Measurements from ENCODE around the gene SELPLG. TPM values are rescaled to one million over a fixed set of nuclear protein-coding genes. Genes with fewer than 3 reads are reported as not detected.

The SELPLG gene
- total RNA-seq, 1 experiment from 2014 or later = 0.41 TPM

DNA sequence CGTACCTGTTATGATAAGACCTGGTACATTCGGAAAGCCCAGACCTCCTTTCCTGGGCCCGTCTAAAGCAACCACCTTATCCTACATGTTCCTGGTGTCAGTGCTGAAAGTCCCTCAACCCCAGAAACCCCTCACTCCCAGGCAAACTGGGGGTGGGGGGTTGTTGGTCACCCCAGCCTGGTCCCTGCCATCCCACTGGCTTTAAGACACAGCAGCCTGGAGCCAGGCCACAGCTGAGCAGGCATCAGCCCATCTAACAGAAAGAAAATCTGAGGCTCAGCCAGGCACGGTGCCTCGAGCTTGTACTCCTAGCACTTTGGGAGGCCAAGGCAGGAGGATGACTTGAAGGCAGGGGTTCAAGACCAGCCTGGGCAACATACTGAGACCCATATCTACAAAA is 4.5 kb downstream of the SELPLG start:
- ChIA-PET POLR2A (no interaction called here), CTCF (no interaction called here)
- Histone ChIP-seq H3K4me3 (ENCODE audit: low read depth in 2 of 2, low read length in 2 of 2) (no peak overlapping the region), H3K4me1 (ENCODE audit: control insufficient read depth, insufficient read depth, low read length) (peaks cover 22% of the 10 kb centered on the region), H3K27me3 (ENCODE audit: control insufficient read depth, insufficient read depth, low read length) (no peaks in the 10 kb centered on the region), H3K27ac (ENCODE audit: low read length) (peak overlapping the region; percentile 14; the same call in 1 of the 2 replicates), H3K36me3 (ENCODE audit: control insufficient read depth, insufficient read depth, low read length) (no peaks in the 10 kb centered on the region), H3K9me3 (ENCODE audit: control insufficient read depth, insufficient read depth, low read depth, low read length) (no peaks in the 10 kb centered on the region)
- in situ Hi-C loops (cut with HindIII; ENCODE audit: low pct_unique_long_range_greater_than_20kb, low sequenced_read_pairs) (no loop called here), intact Hi-C loops (cut with micrococcal nuclease; ENCODE audit: unreplicated experiment) (no loop called here)
- TF ChIP-seq SIN3A (IDR thresholded peaks at IDR 0.05; ENCODE audit: borderline replicate concordance, insufficient read depth, low read depth, low read length) = no peak
- TF ChIP-seq, protein P1, sequence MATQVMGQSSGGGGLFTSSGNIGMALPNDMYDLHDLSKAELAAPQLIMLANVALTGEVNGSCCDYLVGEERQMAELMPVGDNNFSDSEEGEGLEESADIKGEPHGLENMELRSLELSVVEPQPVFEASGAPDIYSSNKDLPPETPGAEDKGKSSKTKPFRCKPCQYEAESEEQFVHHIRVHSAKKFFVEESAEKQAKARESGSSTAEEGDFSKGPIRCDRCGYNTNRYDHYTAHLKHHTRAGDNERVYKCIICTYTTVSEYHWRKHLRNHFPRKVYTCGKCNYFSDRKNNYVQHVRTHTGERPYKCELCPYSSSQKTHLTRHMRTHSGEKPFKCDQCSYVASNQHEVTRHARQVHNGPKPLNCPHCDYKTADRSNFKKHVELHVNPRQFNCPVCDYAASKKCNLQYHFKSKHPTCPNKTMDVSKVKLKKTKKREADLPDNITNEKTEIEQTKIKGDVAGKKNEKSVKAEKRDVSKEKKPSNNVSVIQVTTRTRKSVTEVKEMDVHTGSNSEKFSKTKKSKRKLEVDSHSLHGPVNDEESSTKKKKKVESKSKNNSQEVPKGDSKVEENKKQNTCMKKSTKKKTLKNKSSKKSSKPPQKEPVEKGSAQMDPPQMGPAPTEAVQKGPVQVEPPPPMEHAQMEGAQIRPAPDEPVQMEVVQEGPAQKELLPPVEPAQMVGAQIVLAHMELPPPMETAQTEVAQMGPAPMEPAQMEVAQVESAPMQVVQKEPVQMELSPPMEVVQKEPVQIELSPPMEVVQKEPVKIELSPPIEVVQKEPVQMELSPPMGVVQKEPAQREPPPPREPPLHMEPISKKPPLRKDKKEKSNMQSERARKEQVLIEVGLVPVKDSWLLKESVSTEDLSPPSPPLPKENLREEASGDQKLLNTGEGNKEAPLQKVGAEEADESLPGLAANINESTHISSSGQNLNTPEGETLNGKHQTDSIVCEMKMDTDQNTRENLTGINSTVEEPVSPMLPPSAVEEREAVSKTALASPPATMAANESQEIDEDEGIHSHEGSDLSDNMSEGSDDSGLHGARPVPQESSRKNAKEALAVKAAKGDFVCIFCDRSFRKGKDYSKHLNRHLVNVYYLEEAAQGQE (IDR thresholded peaks at IDR 0.05; ENCODE audit: insufficient read depth in 1 of 2, low read depth in 2 of 2, low read length in 1 of 2) = no peak
- TF ChIP-seq POLR2AphosphoS5 (IDR thresholded peaks at IDR 0.05; ENCODE audit: low read depth, low read length) = no peak
- no peak for TF ChIP-seq TCF7L2 (IDR thresholded peaks at IDR 0.05; ENCODE audit: low read depth, low read length)
- TF ChIP-seq, protein P2, sequence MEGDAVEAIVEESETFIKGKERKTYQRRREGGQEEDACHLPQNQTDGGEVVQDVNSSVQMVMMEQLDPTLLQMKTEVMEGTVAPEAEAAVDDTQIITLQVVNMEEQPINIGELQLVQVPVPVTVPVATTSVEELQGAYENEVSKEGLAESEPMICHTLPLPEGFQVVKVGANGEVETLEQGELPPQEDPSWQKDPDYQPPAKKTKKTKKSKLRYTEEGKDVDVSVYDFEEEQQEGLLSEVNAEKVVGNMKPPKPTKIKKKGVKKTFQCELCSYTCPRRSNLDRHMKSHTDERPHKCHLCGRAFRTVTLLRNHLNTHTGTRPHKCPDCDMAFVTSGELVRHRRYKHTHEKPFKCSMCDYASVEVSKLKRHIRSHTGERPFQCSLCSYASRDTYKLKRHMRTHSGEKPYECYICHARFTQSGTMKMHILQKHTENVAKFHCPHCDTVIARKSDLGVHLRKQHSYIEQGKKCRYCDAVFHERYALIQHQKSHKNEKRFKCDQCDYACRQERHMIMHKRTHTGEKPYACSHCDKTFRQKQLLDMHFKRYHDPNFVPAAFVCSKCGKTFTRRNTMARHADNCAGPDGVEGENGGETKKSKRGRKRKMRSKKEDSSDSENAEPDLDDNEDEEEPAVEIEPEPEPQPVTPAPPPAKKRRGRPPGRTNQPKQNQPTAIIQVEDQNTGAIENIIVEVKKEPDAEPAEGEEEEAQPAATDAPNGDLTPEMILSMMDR (IDR thresholded peaks at IDR 0.05) = no peak
- BruUV-seq (replicated peaks) = no TSS peak
- DNase-seq (ENCODE audit: low read depth, low spot score) = no peak
- no peak for ATAC-seq

DNA sequence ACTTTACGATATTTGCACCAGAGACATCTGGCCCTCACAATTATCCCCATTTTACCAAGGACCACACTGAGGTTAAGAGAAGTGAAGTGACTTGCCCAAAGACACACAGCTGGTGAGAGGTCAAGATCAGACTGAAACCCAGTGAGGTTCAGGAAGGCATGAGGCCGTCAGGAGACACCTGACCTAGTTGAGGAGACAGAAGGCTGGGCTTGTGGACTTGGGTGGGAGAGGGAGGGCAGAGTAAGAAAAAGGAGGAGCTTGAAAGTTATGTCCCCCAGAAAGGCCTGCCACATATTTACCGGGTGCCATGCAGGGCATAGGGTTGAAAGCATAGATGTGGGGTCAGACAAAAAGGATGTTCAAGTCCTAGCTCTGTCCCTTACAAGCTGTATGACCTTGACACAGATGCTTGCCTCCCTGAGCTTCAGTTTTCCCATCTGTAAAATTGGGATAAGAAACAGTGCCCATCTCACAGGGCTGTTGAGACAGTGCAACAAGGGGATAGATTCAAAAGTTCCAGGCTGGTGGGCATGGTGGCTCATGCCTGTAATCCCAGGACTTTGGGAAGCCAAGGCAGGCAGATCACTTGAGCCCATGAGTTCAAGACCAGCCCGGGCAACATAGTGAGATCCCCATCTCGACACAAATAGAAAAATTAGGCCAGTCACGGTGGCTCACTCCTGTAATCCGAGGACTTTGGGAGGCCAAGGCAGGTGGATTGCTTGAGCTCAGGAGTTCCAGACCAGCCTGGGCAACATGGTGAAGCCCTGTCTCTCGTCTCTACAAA is 6.4 kb downstream of the SELPLG start:
- Histone ChIP-seq H3K4me3 (ENCODE audit: low read depth in 2 of 2, low read length in 2 of 2) (no peak overlapping the region), H3K27ac (ENCODE audit: low read length) (no peak overlapping the region), H3K4me1 (ENCODE audit: control insufficient read depth, insufficient read depth, low read length) (peaks cover 21% of the 10 kb centered on the region), H3K9me3 (ENCODE audit: control insufficient read depth, insufficient read depth, low read depth, low read length) (no peaks in the 10 kb centered on the region), H3K27me3 (ENCODE audit: control insufficient read depth, insufficient read depth, low read length) (no peaks in the 10 kb centered on the region), H3K36me3 (ENCODE audit: control insufficient read depth, insufficient read depth, low read length) (no peaks in the 10 kb centered on the region)
- ChIA-PET POLR2A (interaction anchor here (0.7 kb wide), 1 partner anchor 109 kb away, joined by 6 read pairs; no protein-coding TSS in a partner anchor), CTCF (interaction anchor here (0.6 kb wide), 1 partner anchor 9 kb away, joined by 3 read pairs; no protein-coding TSS in a partner anchor)
- intact Hi-C loops (cut with micrococcal nuclease; ENCODE audit: unreplicated experiment) (no loop called here), in situ Hi-C loops (cut with HindIII; ENCODE audit: low pct_unique_long_range_greater_than_20kb, low sequenced_read_pairs) (no loop called here)
- no TSS peak for BruUV-seq (replicated peaks)
- TF ChIP-seq SIN3A (IDR thresholded peaks at IDR 0.05; ENCODE audit: borderline replicate concordance, insufficient read depth, low read depth, low read length) (no peak), TCF7L2 (IDR thresholded peaks at IDR 0.05; ENCODE audit: low read depth, low read length) (no peak), POLR2AphosphoS5 (IDR thresholded peaks at IDR 0.05; ENCODE audit: low read depth, low read length) (no peak)
- TF ChIP-seq, protein P2 (IDR thresholded peaks at IDR 0.05) = no peak
- TF ChIP-seq, protein P1 (IDR thresholded peaks at IDR 0.05; ENCODE audit: insufficient read depth in 1 of 2, low read depth in 2 of 2, low read length in 1 of 2) = no peak
- ATAC-seq = no peak
- DNase-seq (ENCODE audit: low read depth, low spot score) = no peak

Data from Panc1 (cell line).